Osteoblast (primary cell): ENCODE data around the gene SH3RF1. TPM values are rescaled to one million over a fixed set of nuclear protein-coding genes. Genes with fewer than 3 reads are reported as not detected.

ENCODE experiments used
- DNase-seq: peaks from one replicate; pipeline ENCODE4 v3.0.0; 2011; ENCODE audit warnings: low spot score, mixed read lengths; ENCODE audit not compliant: insufficient read length; ENCODE audit errors: missing footprints
- H2AFZ ChIP-seq: 2 replicates; pipeline ENCODE4 v1.6.0; 2011; ENCODE audit warnings: mild to moderate bottlenecking, low read length
- H3K27ac ChIP-seq: 2 replicates; pipeline ENCODE4 v1.5.1; 2011; ENCODE audit warnings: mild to moderate bottlenecking, low read depth, low read length, moderate library complexity
- H3K27me3 ChIP-seq: 2 replicates; pipeline ENCODE4 v1.6.0; 2012; ENCODE audit warnings: mild to moderate bottlenecking, control low read depth, inconsistent platforms, low read length, moderate library complexity; ENCODE audit not compliant: insufficient read depth
- H3K36me3 ChIP-seq: 2 replicates; pipeline ENCODE4 v1.5.1; 2011; ENCODE audit warnings: mild to moderate bottlenecking, low read length, control low read depth, moderate library complexity; ENCODE audit not compliant: insufficient read depth
- H3K4me1 ChIP-seq: 2 replicates; pipeline ENCODE4 v1.5.1; 2011; ENCODE audit warnings: mild to moderate bottlenecking, low read length, control low read depth, moderate library complexity; ENCODE audit not compliant: insufficient read depth
- H3K4me2 ChIP-seq: 2 replicates; pipeline ENCODE4 v1.6.0; 2011; ENCODE audit warnings: mild to moderate bottlenecking, low read length; ENCODE audit not compliant: insufficient read depth
- H3K4me3 ChIP-seq: fragments of 200-600 bp; sonication (generic); 3 replicates; pipeline ENCODE4 v1.5.1; 2012; ENCODE audit warnings: mild to moderate bottlenecking, low read length, inconsistent platforms; ENCODE audit not compliant: insufficient read depth
- H3K79me2 ChIP-seq: 2 replicates; pipeline ENCODE4 v1.6.0; 2012; ENCODE audit warnings: mild to moderate bottlenecking, low read length, control low read depth, inconsistent platforms; ENCODE audit not compliant: insufficient read depth
- H3K9me3 ChIP-seq: 2 replicates; pipeline ENCODE4 v1.5.1; 2011; ENCODE audit warnings: low read depth, low read length, control low read depth
- H4K20me1 ChIP-seq: 2 replicates; pipeline ENCODE4 v1.6.0; 2012; ENCODE audit warnings: mild to moderate bottlenecking, low read length, control low read depth; ENCODE audit not compliant: insufficient read depth
- CTCF ChIP-seq: IDR thresholded peaks from 2 replicates; pipeline ENCODE4 v1.5.1; 2011; ENCODE audit warnings: mild to moderate bottlenecking, low read depth, low read length, moderate library complexity; ENCODE audit errors: extremely low read depth
- total RNA-seq: library from RNA; depleted of rRNA; stranded (reverse); fragments of >200 nt; gene quantifications from 2 replicates; pipeline ENCODE4 v1.2.3, GENCODE V29; 2012

The SH3RF1 gene
- total RNA-seq, 1 donor = 37.6 TPM

- TF ChIP-seq CTCF = no peak
- no peak overlapping the region for H3K4me3 ChIP-seq
- no peaks in the 10 kb centered on the region for H3K27me3 ChIP-seq
- H3K79me2 ChIP-seq = no peaks in the 10 kb centered on the region
- H3K27ac ChIP-seq = peak overlapping the region; percentile 13
- peaks cover 10% of the 10 kb centered on the region for H3K4me1 ChIP-seq
- peak overlapping the region; percentile 1 for H3K4me2 ChIP-seq
- no peaks in the 10 kb centered on the region for H3K36me3 ChIP-seq
- no peak overlapping the region for H2AFZ ChIP-seq
- H3K9me3 ChIP-seq = no peaks in the 10 kb centered on the region
- DNase-seq = no peak
- no peaks in the 10 kb centered on the region for H4K20me1 ChIP-seq
Observed at GRCh38 chr4:169050881-169051760, 219.6 kb downstream of the SH3RF1 start.

GRCh38 chr4:169050284-169050683, 220.5 kb downstream of the SH3RF1 start:
- no peaks in the 10 kb centered on the region for H3K79me2 ChIP-seq
- no peak overlapping the region for H3K4me2 ChIP-seq
- no peaks in the 10 kb centered on the region for H3K27me3 ChIP-seq
- no peak for DNase-seq
- TF ChIP-seq CTCF = no peak
- H3K4me1 ChIP-seq = peaks cover 10% of the 10 kb centered on the region
- no peak overlapping the region for H3K4me3 ChIP-seq
- H4K20me1 ChIP-seq = no peaks in the 10 kb centered on the region
- no peaks in the 10 kb centered on the region for H3K36me3 ChIP-seq
- no peak overlapping the region for H2AFZ ChIP-seq
- no peak overlapping the region for H3K27ac ChIP-seq
- H3K9me3 ChIP-seq = no peaks in the 10 kb centered on the region

- H3K9me3 ChIP-seq = no peaks in the 10 kb centered on the region
- no peaks in the 10 kb centered on the region for H3K79me2 ChIP-seq
- H4K20me1 ChIP-seq = no peaks in the 10 kb centered on the region
- H3K4me3 ChIP-seq = no peak overlapping the region
- no peak for TF ChIP-seq CTCF
- DNase-seq = no peak
- H3K27me3 ChIP-seq = no peaks in the 10 kb centered on the region
- H2AFZ ChIP-seq = no peak overlapping the region
- no peak overlapping the region for H3K27ac ChIP-seq
- peaks cover 10% of the 10 kb centered on the region for H3K4me1 ChIP-seq
- no peak overlapping the region for H3K4me2 ChIP-seq
- H3K36me3 ChIP-seq = no peaks in the 10 kb centered on the region
Observed at GRCh38 chr4:169048868-169049414, 221.8 kb downstream of the SH3RF1 start.

GRCh38 chr4:169047956-169048355, 222.8 kb downstream of the SH3RF1 start:
- no peak overlapping the region for H3K27ac ChIP-seq
- H3K4me2 ChIP-seq = no peak overlapping the region
- no peak for TF ChIP-seq CTCF
- H4K20me1 ChIP-seq = no peaks in the 10 kb centered on the region
- no peak overlapping the region for H2AFZ ChIP-seq
- H3K27me3 ChIP-seq = no peaks in the 10 kb centered on the region
- no peaks in the 10 kb centered on the region for H3K79me2 ChIP-seq
- no peaks in the 10 kb centered on the region for H3K9me3 ChIP-seq
- DNase-seq = no peak
- H3K4me1 ChIP-seq = peaks cover 10% of the 10 kb centered on the region
- no peak overlapping the region for H3K4me3 ChIP-seq
- no peaks in the 10 kb centered on the region for H3K36me3 ChIP-seq
